Measurements from ENCODE around the gene OR9Q1. TPM values are rescaled to one million over a fixed set of nuclear protein-coding genes. Genes with fewer than 3 reads are reported as not detected.
A peak's percentile ranks its signal among the peaks of the same experiment; 100 is the strongest.

Gene OR9Q1
- total and polyA plus RNA-seq, 2 of the 13 experiments (the other 11 are each of a cell fraction or from before 2014, with no cell fraction given), result not detected

- TF ChIP-seq ZFP91 (CRISPR knock-in tag; IDR thresholded peaks at IDR 0.05; ENCODE audit: borderline replicate concordance), result no peak
- TF ChIP-seq ZSCAN21 (CRISPR knock-in tag; IDR thresholded peaks at IDR 0.05; ENCODE audit: borderline replicate concordance), result no peak
- TF ChIP-seq ZBTB7A (CRISPR knock-in tag; IDR thresholded peaks at IDR 0.05), result no peak
- TF ChIP-seq REL (CRISPR knock-in tag; conservative IDR thresholded peaks at IDR 0.05), result no peak
- TF ChIP-seq ZNF136 (CRISPR knock-in tag; IDR thresholded peaks at IDR 0.05; ENCODE audit: low read depth), result peak; percentile 22; the same call in 1 of the 2 replicates
- no peak for TF ChIP-seq CBX2 (IDR thresholded peaks at IDR 0.05; ENCODE audit: low read depth, low read length)
- TF ChIP-seq CBX2 (CRISPR knock-in tag; IDR thresholded peaks at IDR 0.05; ENCODE audit: low read depth), result no peak
- no peak for TF ChIP-seq TSC22D2 (CRISPR knock-in tag; IDR thresholded peaks at IDR 0.05; ENCODE audit: borderline replicate concordance)
- 0 out of 2 replicates have a peak, but pooled peaks have one; percentile 33 for TF ChIP-seq ZNF878 (CRISPR knock-in tag; IDR thresholded peaks at IDR 0.05)
- no peak for TF ChIP-seq ZNF333 (CRISPR knock-in tag; IDR thresholded peaks at IDR 0.05; ENCODE audit: borderline replicate concordance)
- TF ChIP-seq ARNTL (CRISPR knock-in tag; IDR thresholded peaks at IDR 0.05), result no peak
- no peak for TF ChIP-seq ZBTB40 (IDR thresholded peaks at IDR 0.05)
- no peak for TF ChIP-seq ZBTB40 (CRISPR knock-in tag; IDR thresholded peaks at IDR 0.05)
- TF ChIP-seq ZNF543 (CRISPR knock-in tag; IDR thresholded peaks at IDR 0.05), result no peak
- TF ChIP-seq ZNF574 (CRISPR knock-in tag; IDR thresholded peaks at IDR 0.05), result no peak
- TF ChIP-seq ZNF326 (CRISPR knock-in tag; IDR thresholded peaks at IDR 0.05; ENCODE audit: borderline replicate concordance), result no peak
These were observed 37.4 kb downstream of the OR9Q1 start (continued) for GRCh38 chr11:58060939-58061672.
